LHCN-M2 (cell line): ENCODE results near the gene TLK2. TPM values are rescaled to one million over a fixed set of nuclear protein-coding genes. Genes with fewer than 3 reads are reported as not detected.
"Not testable (repeated sequence)": the region's sequence is repeated elsewhere in the genome, so short reads cannot be mapped to it uniquely, and the experiment has no call there.

ENCODE experiments used
- DNase-seq: peaks from one replicate; pipeline ENCODE4 v3.0.0-alpha.2; 2012; ENCODE audit warnings: low read depth
- total RNA-seq: library from RNA; depleted of rRNA; stranded (reverse); fragments of >200 nt; gene quantifications from 2 replicates; pipeline ENCODE4 v1.2.3, GENCODE V29; 2014

Gene TLK2
- total RNA-seq, 1 experiment from 2014 or later = 38.7 TPM

- DNase-seq = no peak
Measured at GRCh38 chr17:62599964-62600657, 121.5 kb downstream of the TLK2 start.

- no peak for DNase-seq
Measured at GRCh38 chr17:62600805-62601204, 122.2 kb downstream of the TLK2 start.

- DNase-seq = no peak
Measured at GRCh38 chr17:62601471-62601870, 122.8 kb downstream of the TLK2 start.

- DNase-seq = not testable (repeated sequence)
Measured at GRCh38 chr17:62603783-62604182, 125.2 kb downstream of the TLK2 start.

GRCh38 chr17:62605588-62605987 is 127.0 kb downstream of the TLK2 start:
- DNase-seq = no peak

DNA sequence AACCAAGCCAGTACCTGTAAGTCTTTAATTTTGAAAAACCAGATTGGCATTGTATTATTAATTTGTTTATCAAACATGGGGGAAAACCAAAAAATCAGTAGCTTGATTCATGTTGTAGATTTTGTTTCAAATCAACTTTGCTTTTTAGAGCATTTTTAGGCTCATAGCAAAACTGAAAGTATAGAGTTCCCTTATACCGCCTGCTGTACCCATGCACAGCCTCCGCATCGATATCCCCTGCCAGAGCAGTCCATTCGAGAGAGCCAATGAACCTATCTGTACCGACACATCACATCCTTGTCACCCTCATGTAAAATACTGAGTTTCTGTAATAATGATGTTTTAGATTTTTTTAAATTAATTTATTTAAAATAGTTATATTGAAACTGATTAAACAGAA is 132.7 kb downstream of the TLK2 start:
- DNase-seq = no peak

GRCh38 chr17:62611728-62612127 is 133.1 kb downstream of the TLK2 start:
- no peak for DNase-seq

DNA sequence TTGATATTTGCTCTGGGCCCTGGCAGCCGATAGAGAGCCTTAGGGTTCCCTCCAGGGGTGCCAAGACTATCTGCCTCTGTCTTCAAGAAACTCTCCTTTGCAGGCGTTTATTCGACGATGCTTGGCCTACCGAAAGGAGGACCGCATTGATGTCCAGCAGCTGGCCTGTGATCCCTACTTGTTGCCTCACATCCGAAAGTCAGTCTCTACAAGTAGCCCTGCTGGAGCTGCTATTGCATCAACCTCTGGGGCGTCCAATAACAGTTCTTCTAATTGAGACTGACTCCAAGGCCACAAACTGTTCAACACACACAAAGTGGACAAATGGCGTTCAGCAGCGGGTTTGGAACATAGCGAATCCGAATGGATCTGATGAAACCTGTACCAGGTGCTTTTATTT is 133.7 kb downstream of the TLK2 start:
- not testable (repeated sequence) for DNase-seq

GRCh38 chr17:62613095-62613494 is 134.5 kb downstream of the TLK2 start:
- DNase-seq = not testable (repeated sequence)

DNA sequence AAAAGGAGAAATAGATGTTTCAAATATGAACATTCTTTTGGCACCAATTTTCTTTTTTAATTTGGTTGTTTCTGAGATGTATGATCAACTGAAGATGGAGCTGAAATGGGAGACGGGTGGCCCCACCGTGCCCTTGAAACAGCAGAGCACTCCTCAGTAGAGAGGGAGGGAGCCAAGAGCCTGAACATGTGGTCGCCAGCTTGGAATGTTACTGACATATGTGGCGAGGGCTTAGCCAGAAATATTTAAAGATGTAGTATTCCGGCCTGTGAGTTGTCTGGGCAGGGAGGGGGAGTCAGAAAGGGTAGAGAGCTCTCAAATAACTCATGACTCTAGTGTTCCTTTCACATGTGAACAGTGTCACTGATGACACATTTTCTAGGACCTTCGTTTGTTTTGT is 135.5 kb downstream of the TLK2 start:
- DNase-seq = peak; percentile 82

- DNase-seq = no peak
Measured at GRCh38 chr17:62615503-62615902, 136.9 kb downstream of the TLK2 start.

DNA sequence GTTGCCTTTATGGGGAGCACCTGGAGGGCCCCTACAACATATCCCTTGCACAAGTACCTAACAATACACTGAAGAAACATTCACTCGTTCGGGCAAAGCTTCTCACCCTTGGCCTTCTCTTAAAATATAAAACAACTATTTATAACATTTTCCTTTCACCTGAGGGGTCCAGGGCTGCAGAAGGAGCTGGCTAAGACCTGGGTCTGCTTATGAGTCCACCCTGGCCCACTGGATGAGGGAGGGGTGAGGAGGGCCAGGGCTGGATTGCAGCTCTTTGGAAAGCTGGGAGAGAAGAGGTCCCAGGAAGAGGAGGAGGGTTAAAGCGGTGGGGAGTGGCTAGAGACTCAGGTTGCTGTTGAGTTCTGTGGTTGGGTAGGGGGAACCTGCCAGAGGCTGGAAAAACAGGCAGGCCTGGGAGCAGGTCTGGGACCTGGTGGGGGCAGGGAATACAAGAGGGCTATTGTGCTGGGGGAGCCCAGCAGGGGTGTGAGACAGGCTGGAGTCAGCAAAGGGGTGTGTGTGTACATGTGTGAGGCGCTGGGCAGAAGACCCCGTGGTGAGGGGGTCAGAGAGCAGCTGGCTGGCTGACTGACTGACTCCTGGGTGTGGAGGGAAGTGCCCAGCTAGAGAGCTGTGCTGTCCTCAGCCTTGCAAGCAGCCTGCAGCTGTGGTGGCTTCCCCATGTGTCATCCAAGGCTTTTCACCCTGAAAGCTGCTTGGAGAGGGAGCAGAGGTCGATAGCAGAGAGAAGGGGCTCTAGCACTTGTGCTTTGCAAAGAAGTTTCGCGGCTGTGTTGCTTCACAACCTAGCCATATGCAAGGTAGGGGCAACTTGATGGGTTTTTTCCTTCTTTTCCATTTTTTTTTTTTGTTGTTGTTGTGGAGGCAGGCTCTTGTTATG is 138.6 kb downstream of the TLK2 start:
- DNase-seq = peak; percentile 71

GRCh38 chr17:62617894-62618472 is 139.4 kb downstream of the TLK2 start:
- DNase-seq = peak; percentile 32

GRCh38 chr17:62618647-62619416 is 140.2 kb downstream of the TLK2 start:
- DNase-seq = no peak

DNA sequence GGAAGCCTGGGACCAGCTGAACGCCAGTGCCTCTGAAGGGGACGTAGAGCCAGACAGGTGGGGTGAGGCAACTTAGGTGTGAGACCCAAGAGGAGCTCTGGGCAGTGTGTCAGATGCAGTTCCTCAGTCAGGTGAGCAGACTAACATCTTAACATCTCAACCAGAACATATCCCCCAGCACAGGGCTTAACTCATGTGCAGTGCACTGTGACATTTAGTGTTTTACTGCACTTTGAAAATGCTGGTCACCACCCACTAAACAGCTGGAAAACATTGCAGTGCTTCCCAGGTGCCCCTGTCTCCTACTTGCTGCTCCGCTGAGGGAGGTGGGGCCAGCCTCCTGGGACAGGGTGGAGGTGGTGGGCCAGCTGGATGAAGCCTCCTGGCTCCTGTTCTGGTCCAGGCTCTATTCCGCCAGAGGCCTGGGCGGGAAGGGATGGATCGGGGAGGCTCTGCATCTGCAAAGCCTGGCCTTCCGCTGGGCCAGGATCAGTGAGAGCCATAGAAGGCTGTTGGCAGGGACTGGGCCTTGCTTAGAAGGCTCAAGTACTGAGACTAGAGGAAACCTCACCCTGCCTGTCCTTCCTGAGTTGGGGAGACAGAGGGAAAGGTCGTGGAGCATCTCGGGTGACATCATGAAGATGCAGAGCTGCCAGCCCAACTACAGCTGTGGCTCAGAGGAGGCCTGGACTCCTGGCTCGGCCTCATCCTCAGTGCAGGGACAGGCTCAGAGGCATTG is 141.0 kb downstream of the TLK2 start:
- no peak for DNase-seq

DNA sequence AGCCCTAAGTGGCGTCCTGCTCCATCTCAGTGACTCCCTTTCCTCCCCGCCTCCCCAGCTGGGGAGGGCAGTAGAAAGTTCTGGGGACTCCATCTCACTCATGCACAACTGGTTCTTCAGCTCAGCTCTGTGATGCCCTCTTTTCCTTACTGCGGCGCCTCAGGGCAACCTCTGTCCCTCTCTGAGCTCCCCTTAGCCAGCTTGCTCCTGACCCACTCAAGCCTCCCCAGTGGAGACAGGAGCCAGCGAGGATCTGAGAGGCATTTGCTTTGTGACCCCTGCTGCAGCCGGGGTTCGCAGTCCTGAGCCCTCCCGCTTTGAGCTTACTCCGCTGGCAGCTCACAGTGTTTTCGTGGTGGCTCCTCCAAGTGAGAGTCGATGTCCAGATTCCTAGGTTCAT is 142.6 kb downstream of the TLK2 start:
- no peak for DNase-seq

- no peak for DNase-seq
Measured at GRCh38 chr17:62625184-62625869, 146.7 kb downstream of the TLK2 start.

GRCh38 chr17:62625870-62626200 is 147.2 kb downstream of the TLK2 start:
- no peak for DNase-seq

DNA sequence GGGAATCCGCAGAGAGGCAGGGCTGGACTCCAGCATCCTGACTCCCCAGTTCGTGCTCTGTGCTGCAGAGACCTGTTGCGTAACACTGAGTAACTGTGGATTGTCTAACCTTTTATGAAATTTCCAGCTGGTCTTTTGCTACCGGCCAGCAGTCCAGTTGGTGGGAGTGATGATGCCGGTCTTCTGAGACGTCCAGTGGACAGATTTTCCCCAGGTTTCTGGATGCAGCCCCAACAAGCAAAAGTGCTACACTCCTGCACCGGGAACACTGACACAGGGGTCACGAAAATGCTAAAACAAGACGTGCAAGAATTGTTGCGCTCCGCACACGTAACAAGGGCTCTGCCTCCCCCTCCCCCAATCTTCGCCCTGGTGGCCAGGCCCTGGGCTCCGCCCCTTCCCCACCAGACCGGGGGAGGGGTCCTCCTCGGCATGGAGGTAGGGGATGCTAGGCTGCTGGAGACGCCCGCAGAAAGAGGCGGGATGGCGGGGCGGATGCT is 148.1 kb downstream of the TLK2 start:
- peak; percentile 90 for DNase-seq

DNA sequence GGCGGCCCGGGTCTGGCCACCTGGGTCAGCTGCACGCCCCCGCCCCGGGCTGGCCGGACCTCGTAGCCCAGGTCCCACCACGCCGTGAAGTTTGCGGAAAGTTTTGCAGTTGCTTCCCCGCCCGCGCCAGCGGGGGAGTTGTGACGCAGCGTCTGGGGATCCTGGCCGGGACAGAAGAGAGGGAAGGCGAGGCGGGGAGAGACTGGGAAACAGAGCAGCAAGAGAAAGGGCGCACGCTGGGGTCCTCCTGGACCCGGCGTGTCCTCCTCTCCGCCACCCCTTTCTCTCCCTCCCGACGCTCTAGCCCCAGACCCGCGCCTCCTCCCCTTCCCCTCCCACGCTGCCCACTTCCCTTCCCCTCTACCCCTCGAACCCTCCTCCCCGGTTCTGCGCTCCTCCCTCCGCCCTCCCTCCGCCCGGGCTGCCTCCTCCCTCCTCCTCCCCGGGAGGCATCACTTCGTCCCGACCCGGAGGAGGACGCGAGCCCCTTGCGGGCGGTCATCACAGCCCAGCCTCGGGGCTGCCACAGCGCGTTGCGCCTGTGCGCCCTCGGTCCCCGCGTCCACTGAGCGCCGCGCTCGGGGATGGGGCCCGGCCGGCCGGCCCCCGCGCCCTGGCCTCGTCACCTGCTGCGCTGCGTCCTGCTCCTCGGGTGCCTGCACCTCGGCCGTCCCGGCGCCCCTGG is 148.7 kb downstream of the TLK2 start, which contains the start of gene MRC2:
Gene MRC2 (plus strand): TSS at position 452 of the 685 bp plus-strand sequence. CDS start 133 bp downstream, at position 585.
- peak; percentile 70 for DNase-seq
